D721Med (cell line): ENCODE measurements around the gene PLD1.

ENCODE experiments used
- DNase-seq: peaks from one replicate; pipeline ENCODE4 v3.0.0; 2011; ENCODE audit warnings: low spot score; ENCODE audit not compliant: insufficient read length
- FAIRE-seq: peaks from 2 replicates; lab custom pipeline; 2011; peaks lifted over from hg19 to GRCh38; lab: Jason Lieb, UNC
- TF ChIP-seq, protein P1 (sequence below): IDR thresholded peaks from 2 replicates; pipeline ENCODE4 v1.5.1; 2012; ENCODE audit warnings: mild to moderate bottlenecking, control low read depth; ENCODE audit not compliant: insufficient read depth; ENCODE audit errors: missing control alignments

Gene PLD1

DNA sequence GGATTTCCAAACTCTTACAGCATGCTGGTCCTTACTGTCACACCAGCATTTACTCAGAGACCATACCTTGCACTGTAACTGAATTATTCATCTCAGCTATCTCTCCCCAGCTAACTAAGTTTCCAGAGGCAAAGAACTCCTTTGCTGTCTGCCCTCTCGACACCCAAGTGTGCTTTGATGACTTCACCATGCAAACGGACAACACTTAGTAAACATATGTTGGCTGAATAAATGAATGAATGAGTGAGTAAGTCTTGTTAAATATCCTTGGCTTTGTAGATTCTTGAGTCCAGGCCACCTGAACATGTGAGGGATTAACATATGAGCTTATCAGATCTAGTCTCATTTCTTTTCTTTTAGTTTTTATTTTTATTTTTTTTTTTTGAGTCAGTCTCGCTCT is 138.2 kb downstream of the PLD1 start:
- FAIRE-seq (no peak), DNase-seq (no peak)
- TF ChIP-seq, protein P1, sequence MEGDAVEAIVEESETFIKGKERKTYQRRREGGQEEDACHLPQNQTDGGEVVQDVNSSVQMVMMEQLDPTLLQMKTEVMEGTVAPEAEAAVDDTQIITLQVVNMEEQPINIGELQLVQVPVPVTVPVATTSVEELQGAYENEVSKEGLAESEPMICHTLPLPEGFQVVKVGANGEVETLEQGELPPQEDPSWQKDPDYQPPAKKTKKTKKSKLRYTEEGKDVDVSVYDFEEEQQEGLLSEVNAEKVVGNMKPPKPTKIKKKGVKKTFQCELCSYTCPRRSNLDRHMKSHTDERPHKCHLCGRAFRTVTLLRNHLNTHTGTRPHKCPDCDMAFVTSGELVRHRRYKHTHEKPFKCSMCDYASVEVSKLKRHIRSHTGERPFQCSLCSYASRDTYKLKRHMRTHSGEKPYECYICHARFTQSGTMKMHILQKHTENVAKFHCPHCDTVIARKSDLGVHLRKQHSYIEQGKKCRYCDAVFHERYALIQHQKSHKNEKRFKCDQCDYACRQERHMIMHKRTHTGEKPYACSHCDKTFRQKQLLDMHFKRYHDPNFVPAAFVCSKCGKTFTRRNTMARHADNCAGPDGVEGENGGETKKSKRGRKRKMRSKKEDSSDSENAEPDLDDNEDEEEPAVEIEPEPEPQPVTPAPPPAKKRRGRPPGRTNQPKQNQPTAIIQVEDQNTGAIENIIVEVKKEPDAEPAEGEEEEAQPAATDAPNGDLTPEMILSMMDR, result no peak

DNA sequence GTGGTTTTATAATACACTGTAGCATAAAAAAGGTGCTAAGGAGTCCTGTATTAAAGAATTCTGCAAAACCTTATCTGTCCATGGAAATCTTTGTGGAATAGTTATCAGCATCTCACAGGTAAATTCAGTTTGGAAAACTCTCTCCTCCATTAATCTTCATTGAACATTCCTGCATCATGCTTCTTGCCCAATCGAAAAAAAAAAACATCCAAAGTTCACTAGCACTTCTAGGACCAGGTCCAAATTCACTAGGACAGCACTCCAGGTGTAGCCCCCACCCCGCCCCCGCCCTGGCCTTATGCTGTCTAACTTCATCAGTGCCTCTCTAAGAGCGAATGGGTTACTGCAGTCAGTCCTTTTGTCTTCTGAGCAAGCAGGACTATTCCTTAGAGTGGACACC is 138.6 kb downstream of the PLD1 start:
- FAIRE-seq (no peak), DNase-seq (no peak)
- TF ChIP-seq, protein P1, result no peak

DNA sequence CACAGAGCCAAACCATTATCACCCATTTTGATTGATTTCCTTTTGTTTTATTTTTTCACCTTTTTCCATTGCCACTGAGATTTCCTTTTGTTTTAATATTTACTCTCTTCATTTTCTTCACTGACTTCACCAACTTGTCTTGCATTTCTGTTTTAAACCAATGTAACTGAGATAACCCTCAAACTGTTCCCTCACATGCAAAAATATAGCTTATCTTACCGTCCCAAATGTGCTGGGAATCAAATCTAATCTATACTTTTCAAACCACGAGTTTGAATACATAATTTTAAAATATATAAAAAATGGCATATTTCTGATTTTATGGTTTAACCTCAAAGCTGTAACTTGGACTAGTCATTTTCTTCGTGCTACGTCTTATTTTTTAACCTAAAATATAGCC is 143.8 kb downstream of the PLD1 start:
- FAIRE-seq, result no peak
- no peak for DNase-seq
- TF ChIP-seq, protein P1, result no peak

DNA sequence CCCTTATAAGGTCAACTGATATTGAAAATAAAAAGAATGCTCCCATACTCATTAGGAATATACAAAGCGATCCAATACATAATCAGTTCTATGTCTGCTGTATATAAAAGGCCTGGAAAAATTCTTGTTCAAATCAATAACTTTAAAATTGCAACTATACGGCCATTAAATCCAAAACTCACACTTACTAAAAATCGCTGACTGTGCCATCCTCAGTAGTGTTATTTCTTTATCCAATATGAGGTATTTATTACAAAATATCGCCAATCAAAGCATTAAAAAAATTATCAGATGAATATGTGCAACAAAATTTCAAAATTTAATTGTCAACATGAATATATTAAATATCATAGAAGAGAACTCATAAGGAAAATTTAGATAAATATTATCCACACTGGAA is 146.5 kb downstream of the PLD1 start:
- DNase-seq (no peak), FAIRE-seq (no peak)
- TF ChIP-seq, protein P1, result no peak

DNA sequence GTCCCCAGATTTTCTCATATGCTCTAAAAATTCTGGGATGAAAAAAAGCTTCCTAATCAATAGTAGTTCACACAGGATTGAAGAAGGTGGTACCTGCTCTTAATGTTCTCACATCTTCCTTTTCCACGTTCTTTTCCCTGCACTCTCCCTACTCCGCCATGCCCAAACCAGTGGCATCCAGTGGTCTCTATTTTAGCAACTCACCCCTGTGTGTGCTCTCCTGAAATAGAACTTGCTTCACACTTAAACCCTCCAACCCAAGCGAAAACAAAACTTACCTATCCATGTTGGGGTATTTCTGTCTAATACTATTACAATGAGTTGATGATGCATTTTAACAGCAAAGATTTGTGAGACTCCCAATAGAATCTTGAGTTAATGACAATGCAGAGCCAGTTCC is 148.8 kb downstream of the PLD1 start:
- FAIRE-seq, result no peak
- TF ChIP-seq, protein P1, result no peak

DNA sequence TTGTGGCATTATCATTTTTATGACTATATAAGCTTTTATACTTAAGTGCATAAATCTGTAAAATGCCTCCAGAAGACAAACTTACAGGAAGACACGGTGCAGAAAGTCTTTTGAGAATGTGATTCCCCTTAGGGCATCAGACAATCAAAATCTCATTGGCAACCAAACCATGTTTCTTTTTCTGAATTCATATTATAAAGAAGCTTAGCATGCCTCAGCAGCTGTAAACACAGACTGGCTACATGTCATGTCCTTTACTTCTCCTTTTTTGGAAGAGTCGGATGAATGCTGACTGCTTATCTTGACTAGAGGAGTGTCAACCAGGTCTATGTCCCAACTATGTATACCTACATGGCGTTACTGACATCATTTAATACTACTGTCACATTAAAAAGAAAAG is 150.1 kb downstream of the PLD1 start:
- DNase-seq, result no peak
- TF ChIP-seq, protein P1, result no peak

More for the DNA sequence above, 148.8 kb downstream of the PLD1 start:
- DNase-seq, result no peak

DNA sequence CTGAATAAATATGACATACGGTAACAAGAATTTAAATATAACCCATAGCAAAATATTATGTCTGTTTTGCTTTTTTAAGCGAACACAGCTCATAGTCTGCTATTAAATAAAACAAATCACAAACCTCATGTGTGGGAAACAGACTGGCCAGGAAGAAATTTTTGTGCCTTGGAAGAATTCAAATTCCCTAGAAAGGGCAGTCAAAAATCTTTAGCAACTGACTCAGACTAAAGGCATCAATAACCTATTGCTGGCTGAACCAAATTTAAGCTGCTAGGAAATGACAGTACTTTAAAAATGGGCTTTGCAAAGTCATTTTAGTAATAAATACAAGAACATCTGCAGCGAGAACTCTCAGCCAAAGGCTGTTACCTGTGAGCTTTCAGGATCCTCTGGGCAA is 151.4 kb downstream of the PLD1 start:
- DNase-seq (no peak), FAIRE-seq (no peak)
- TF ChIP-seq, protein P1, result no peak

More for the DNA sequence above, 150.1 kb downstream of the PLD1 start:
- no peak for FAIRE-seq
